ENCODE measurements around the gene INPP1. TPM values are rescaled to one million over a fixed set of nuclear protein-coding genes. Genes with fewer than 3 reads are reported as not detected.

The INPP1 gene
- total RNA-seq, result 29.5 and 37.2 TPM in 2 replicates

GRCh38 chr2:190343536-190344275, at the start of gene INPP1:
INPP1 (plus strand) TSS chr2:190343589; CDS start chr2:190360103, 16,514 bp downstream.

GRCh38 chr2:190319555-190320498, 23.6 kb upstream of the INPP1 start, which contains the start of gene HIBCH:
HIBCH (minus strand) TSS chr2:190319826; CDS start chr2:190319750, 76 bp downstream.

GRCh38 chr2:190407662-190408537, 64.5 kb downstream of the INPP1 start, which contains the start of gene MFSD6:
MFSD6 (plus strand) TSS chr2:190408355; CDS start chr2:190436030, 27,675 bp downstream.

Other genes with a start within 250 kb of the INPP1 start
- gene HIBCH, start 23.8 kb upstream of the INPP1 start, total RNA-seq, result 11.8 and 13.5 TPM in 2 replicates
- gene MFSD6, start 64.8 kb downstream of the INPP1 start, total RNA-seq, result 1.1 and 2.3 TPM in 2 replicates
- gene NEMP2, start 191.1 kb downstream of the INPP1 start, total RNA-seq, result 2.0 and 3.1 TPM in 2 replicates

Measured in mammary microvascular endothelial cell (primary cell).